ENCODE measurements around the gene LGI4. TPM values are rescaled to one million over a fixed set of nuclear protein-coding genes. Genes with fewer than 3 reads are reported as not detected.

The LGI4 gene
- total RNA-seq, 1 donor: 0.72 TPM

DNA sequence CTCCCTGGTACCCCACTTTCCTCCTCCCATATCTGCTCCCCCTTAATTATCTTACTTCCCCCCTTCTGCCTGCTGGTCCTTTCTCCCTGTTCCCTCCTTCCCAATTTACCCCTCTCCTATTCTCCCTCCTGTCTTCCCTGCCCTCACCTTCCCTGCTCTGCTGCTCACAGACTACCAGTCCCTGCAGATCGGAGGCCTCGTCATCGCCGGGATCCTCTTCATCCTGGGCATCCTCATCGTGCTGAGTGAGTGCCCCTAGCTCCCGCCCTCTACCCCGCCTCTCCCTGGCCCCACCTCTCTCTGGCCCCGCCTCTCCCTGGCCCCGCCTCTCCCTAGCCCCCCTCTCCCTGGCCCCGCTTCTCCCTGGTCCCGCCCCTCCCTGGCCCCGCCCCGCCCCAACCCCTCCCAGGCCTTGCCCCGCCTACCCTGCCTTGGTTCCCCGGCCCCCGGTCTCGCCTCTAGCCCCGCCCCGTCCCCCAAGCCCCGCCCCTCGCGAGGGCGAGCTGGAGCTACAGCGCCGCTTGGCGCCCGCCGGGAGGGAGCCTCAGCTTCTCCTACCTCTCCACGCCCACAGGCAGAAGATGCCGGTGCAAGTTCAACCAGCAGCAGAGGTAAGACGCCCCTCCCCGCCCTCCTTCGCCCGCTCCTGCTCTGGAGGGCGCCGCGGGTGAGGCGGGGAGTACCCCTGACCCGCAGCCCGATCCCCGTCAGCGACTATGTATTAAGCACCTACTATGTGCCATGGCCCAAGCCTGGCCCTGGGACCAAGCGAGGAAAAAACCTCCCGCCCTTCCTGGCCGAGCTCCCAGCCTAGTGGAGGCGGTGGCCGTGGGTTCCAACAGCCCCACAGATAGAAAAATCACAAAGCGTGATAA, 6.3 kb upstream of the LGI4 start:
- H3K4me3 ChIP-seq (ENCODE audit: insufficient read depth, low read length): no peak overlapping the region
- peak; percentile 100 for DNase-seq (ENCODE audit: insufficient read length, low spot score, missing footprints)
- no peaks in the 10 kb centered on the region for H3K9me3 ChIP-seq (ENCODE audit: low read depth, low read length)
- H3K79me2 ChIP-seq (ENCODE audit: insufficient read depth, low read length): no peaks in the 10 kb centered on the region
- peak overlapping the region; percentile 16 for H3K4me2 ChIP-seq (ENCODE audit: insufficient read depth, low read length)
- H3K27ac ChIP-seq (ENCODE audit: low read depth, low read length): no peak overlapping the region
- no peaks in the 10 kb centered on the region for H3K36me3 ChIP-seq (ENCODE audit: insufficient read depth, low read length)
- no peaks in the 10 kb centered on the region for H4K20me1 ChIP-seq (ENCODE audit: insufficient read depth, low read length)
- TF ChIP-seq, protein P1, sequence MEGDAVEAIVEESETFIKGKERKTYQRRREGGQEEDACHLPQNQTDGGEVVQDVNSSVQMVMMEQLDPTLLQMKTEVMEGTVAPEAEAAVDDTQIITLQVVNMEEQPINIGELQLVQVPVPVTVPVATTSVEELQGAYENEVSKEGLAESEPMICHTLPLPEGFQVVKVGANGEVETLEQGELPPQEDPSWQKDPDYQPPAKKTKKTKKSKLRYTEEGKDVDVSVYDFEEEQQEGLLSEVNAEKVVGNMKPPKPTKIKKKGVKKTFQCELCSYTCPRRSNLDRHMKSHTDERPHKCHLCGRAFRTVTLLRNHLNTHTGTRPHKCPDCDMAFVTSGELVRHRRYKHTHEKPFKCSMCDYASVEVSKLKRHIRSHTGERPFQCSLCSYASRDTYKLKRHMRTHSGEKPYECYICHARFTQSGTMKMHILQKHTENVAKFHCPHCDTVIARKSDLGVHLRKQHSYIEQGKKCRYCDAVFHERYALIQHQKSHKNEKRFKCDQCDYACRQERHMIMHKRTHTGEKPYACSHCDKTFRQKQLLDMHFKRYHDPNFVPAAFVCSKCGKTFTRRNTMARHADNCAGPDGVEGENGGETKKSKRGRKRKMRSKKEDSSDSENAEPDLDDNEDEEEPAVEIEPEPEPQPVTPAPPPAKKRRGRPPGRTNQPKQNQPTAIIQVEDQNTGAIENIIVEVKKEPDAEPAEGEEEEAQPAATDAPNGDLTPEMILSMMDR (IDR thresholded peaks at IDR 0.05; ENCODE audit: extremely low read depth, low read depth, low read length): peak; percentile 31
- H3K4me1 ChIP-seq (ENCODE audit: insufficient read depth, low read length): peaks cover 14% of the 10 kb centered on the region
- peaks cover 35% of the 10 kb centered on the region for H3K27me3 ChIP-seq (ENCODE audit: insufficient read depth, low read length)
- no peak overlapping the region for H2AFZ ChIP-seq (ENCODE audit: low read length)

DNA sequence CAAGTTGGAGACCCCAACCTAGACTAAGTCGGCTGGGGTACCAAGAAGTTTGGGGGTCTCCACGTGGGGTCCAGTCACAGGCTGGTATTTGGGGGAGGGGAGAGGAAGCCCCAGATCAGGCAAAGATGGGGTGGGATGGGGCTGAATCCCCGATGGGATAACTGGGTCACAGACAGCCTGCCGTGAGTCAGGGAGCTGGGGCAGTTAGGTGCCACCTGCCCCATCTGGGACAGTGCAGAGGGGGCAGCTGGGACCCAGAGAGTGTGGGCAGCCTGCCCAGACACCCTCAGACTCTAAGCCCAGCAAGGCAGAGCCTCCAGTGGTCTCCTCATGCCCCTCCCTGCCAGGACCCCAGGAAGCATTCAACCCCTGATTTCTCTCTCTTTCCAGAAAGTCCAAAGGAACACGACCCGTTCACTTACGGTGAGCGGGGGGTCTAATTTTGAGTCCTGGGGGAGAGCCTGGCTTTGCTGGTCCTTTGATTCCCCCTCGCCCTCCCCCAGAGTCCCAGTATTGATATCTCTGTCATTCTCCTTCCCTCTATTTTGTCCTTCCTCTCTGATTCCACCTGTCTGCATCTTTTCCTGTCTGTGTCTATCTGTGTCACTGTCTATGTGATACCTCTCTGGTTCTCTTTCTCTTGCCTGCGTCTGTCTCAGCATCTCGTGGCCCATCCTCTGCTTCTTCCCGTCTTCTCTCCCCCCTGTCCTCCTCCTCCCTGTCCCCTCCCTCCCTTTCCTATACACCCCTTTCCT, 5.5 kb upstream of the LGI4 start:
- TF ChIP-seq, protein P1 (IDR thresholded peaks at IDR 0.05; ENCODE audit: extremely low read depth, low read depth, low read length): no peak
- no peaks in the 10 kb centered on the region for H3K36me3 ChIP-seq (ENCODE audit: insufficient read depth, low read length)
- no peak overlapping the region for H2AFZ ChIP-seq (ENCODE audit: low read length)
- no peaks in the 10 kb centered on the region for H3K79me2 ChIP-seq (ENCODE audit: insufficient read depth, low read length)
- no peak overlapping the region for H3K4me3 ChIP-seq (ENCODE audit: insufficient read depth, low read length)
- H3K27ac ChIP-seq (ENCODE audit: low read depth, low read length): peak overlapping the region; percentile 41
- H3K27me3 ChIP-seq (ENCODE audit: insufficient read depth, low read length): peaks cover 41% of the 10 kb centered on the region
- H3K4me2 ChIP-seq (ENCODE audit: insufficient read depth, low read length): no peak overlapping the region
- H3K9me3 ChIP-seq (ENCODE audit: low read depth, low read length): no peaks in the 10 kb centered on the region
- DNase-seq (ENCODE audit: insufficient read length, low spot score, missing footprints): peak; percentile 84
- H3K4me1 ChIP-seq (ENCODE audit: insufficient read depth, low read length): peaks cover 14% of the 10 kb centered on the region
- H4K20me1 ChIP-seq (ENCODE audit: insufficient read depth, low read length): no peaks in the 10 kb centered on the region

DNA sequence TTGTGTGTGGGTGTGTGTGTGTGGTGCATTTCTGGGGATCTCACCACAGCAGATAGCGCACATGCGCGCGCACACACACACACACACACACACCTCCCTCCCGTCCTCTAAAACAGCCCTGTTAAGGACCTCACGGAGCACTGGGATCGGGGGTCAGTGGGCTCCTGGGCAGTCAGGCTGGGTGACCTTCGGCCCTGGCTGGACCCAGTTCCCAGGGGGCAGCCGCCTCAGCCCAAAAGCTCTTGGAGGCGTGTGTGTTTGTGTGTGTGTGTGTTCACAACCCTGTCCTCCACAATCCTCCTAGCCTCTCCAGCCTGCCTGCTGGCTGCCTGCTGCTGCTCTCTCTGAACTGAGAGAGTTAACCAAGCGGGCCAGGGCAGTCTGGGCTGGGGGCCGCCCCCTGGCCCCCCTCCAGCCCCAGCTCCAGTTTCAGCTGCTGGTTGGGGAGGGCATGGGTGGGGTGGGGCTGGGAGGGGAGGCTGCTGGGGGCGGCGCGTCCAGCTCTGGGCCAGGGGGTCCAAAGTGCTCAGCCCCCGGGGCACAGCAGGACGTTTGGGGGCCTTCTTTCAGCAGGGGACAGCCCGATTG, 3.5 kb upstream of the LGI4 start, which contains the start of gene FXYD1:
Gene FXYD1 (plus strand): TSS at position 520 of the 588 bp plus-strand sequence. CDS start 1,256 bp downstream, outside the sequence.
- H3K36me3 ChIP-seq (ENCODE audit: insufficient read depth, low read length): no peaks in the 10 kb centered on the region
- peak within 1 kb of the TSS; percentile 89 for H2AFZ ChIP-seq (ENCODE audit: low read length)
- peak within 1 kb of the TSS; percentile 41 for H3K27ac ChIP-seq (ENCODE audit: low read depth, low read length)
- peaks cover 41% of the 10 kb centered on the region for H3K27me3 ChIP-seq (ENCODE audit: insufficient read depth, low read length)
- H4K20me1 ChIP-seq (ENCODE audit: insufficient read depth, low read length): no peaks in the 10 kb centered on the region
- TF ChIP-seq, protein P1 (IDR thresholded peaks at IDR 0.05; ENCODE audit: extremely low read depth, low read depth, low read length): no peak
- H3K79me2 ChIP-seq (ENCODE audit: insufficient read depth, low read length): no peaks in the 10 kb centered on the region
- no peaks in the 10 kb centered on the region for H3K9me3 ChIP-seq (ENCODE audit: low read depth, low read length)
- H3K4me1 ChIP-seq (ENCODE audit: insufficient read depth, low read length): peaks cover 14% of the 10 kb centered on the region
- peak within 1 kb of the TSS; percentile 35 for H3K4me3 ChIP-seq (ENCODE audit: insufficient read depth, low read length)
- peak; percentile 81 for DNase-seq (ENCODE audit: insufficient read length, low spot score, missing footprints)
- H3K4me2 ChIP-seq (ENCODE audit: insufficient read depth, low read length): peak within 1 kb of the TSS; percentile 29

All from osteoblast (primary cell).